Measurements from ENCODE around the gene SEC14L1.
A peak's percentile ranks its signal among the peaks of the same experiment; 100 is the strongest.

SEC14L1 gene

DNA sequence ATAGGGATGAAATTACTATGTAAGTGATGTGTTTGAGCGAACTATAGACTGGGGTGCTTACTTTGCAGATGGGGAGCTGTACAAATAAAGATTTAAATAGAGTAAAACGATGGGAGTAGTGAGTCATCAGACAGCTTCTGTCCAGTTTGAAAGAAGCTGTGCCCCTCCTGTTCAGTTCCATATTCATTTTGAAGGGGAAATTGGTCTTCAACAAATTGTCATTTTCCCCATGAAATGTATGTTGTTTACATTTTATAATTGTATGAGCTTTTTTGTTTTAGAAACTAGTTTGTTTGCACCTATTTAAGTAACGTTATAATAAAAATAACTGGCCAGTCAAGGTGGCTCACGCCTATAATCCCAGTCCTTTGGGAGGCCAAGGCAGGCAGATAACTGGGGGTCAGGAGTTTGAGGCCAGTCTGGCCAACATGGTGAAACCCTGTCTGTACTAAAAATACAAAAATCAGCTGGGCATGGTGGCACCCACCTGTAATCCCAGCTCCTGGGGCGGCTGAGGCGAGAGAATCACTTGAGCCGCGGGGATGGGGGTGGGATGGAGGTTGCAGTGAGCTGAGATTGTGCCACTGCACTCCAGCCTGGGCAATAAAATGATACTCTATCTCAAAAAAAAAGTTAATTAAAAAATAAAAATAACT lies 20.2 kb downstream of the SEC14L1 start:
- Histone ChIP-seq H3K79me2 (ENCODE audit: insufficient read depth, low read depth) (peaks cover 37% of the 10 kb centered on the region), H3K4me1 (ENCODE audit: low read depth, poor library complexity, severe bottlenecking) (peaks cover 23% of the 10 kb centered on the region), H3K4me3 (IDR thresholded peaks at IDR 0.05; ENCODE audit: insufficient read depth, low read depth, low read length) (no peak overlapping the region), H4K20me1 (ENCODE audit: insufficient read depth) (peaks cover 4% of the 10 kb centered on the region; the same call in 1 of the 2 replicates), H3K9ac (no peak overlapping the region), H3K27me3 (ENCODE audit: insufficient read depth, low read depth) (no peaks in the 10 kb centered on the region), H2AFZ (ENCODE audit: low read depth) (no peak overlapping the region), H3K36me3 (ENCODE audit: insufficient read depth) (no peaks in the 10 kb centered on the region), H3K4me2 (no peak overlapping the region), H3K27ac (no peak overlapping the region)
- TF ChIP-seq, protein P1, sequence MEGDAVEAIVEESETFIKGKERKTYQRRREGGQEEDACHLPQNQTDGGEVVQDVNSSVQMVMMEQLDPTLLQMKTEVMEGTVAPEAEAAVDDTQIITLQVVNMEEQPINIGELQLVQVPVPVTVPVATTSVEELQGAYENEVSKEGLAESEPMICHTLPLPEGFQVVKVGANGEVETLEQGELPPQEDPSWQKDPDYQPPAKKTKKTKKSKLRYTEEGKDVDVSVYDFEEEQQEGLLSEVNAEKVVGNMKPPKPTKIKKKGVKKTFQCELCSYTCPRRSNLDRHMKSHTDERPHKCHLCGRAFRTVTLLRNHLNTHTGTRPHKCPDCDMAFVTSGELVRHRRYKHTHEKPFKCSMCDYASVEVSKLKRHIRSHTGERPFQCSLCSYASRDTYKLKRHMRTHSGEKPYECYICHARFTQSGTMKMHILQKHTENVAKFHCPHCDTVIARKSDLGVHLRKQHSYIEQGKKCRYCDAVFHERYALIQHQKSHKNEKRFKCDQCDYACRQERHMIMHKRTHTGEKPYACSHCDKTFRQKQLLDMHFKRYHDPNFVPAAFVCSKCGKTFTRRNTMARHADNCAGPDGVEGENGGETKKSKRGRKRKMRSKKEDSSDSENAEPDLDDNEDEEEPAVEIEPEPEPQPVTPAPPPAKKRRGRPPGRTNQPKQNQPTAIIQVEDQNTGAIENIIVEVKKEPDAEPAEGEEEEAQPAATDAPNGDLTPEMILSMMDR (conservative IDR thresholded peaks at IDR 0.05; ENCODE audit: low read depth, low read length), result no peak

DNA sequence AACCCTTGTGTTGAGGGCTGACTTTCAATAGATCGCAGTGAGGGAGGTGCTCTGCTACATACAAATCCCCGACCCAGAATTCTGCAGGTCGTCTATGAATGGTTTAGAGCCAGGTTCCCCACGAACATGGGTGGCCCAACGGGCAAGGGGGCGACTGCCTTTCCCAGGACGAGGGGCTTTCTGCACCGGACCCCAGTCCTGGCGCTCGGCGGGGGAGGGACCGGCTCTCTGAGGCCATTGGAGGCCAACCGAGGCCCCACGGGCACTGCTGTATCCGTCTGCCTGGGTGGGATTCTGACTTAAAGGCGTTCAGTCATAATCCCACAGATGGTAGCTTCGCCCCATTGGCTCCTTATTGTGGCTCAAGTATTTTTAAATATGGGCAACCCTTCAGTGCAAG lies 21.2 kb downstream of the SEC14L1 start:
- H3K79me2 ChIP-seq (ENCODE audit: insufficient read depth, low read depth), result peaks cover 36% of the 10 kb centered on the region
- H3K4me1 ChIP-seq (ENCODE audit: low read depth, poor library complexity, severe bottlenecking), result peaks cover 23% of the 10 kb centered on the region
- no peak overlapping the region for H2AFZ ChIP-seq (ENCODE audit: low read depth)
- H3K9ac ChIP-seq, result no peak overlapping the region
- no peak overlapping the region for H3K4me2 ChIP-seq
- H3K27me3 ChIP-seq (ENCODE audit: insufficient read depth, low read depth), result no peaks in the 10 kb centered on the region
- no peak overlapping the region for H3K4me3 ChIP-seq (IDR thresholded peaks at IDR 0.05; ENCODE audit: insufficient read depth, low read depth, low read length)
- no peaks in the 10 kb centered on the region for H3K36me3 ChIP-seq (ENCODE audit: insufficient read depth)
- TF ChIP-seq, protein P1 (conservative IDR thresholded peaks at IDR 0.05; ENCODE audit: low read depth, low read length), result no peak
- H3K27ac ChIP-seq, result no peak overlapping the region
- peaks cover 4% of the 10 kb centered on the region; the same call in 1 of the 2 replicates for H4K20me1 ChIP-seq (ENCODE audit: insufficient read depth)

GRCh38 chr17:77163001-77163400 lies 22.2 kb downstream of the SEC14L1 start:
- TF ChIP-seq, protein P1 (conservative IDR thresholded peaks at IDR 0.05; ENCODE audit: low read depth, low read length), result no peak
- H3K27ac ChIP-seq, result peak overlapping the region; percentile 44; the same call in 1 of the 2 replicates
- peaks cover 36% of the 10 kb centered on the region for H3K79me2 ChIP-seq (ENCODE audit: insufficient read depth, low read depth)
- no peaks in the 10 kb centered on the region for H3K36me3 ChIP-seq (ENCODE audit: insufficient read depth)
- H3K4me3 ChIP-seq (IDR thresholded peaks at IDR 0.05; ENCODE audit: insufficient read depth, low read depth, low read length), result no peak overlapping the region
- H3K9ac ChIP-seq, result no peak overlapping the region
- H4K20me1 ChIP-seq (ENCODE audit: insufficient read depth), result peaks cover 4% of the 10 kb centered on the region; the same call in 1 of the 2 replicates
- no peaks in the 10 kb centered on the region for H3K27me3 ChIP-seq (ENCODE audit: insufficient read depth, low read depth)
- no peak overlapping the region for H2AFZ ChIP-seq (ENCODE audit: low read depth)
- H3K4me2 ChIP-seq, result no peak overlapping the region
- H3K4me1 ChIP-seq (ENCODE audit: low read depth, poor library complexity, severe bottlenecking), result peaks cover 23% of the 10 kb centered on the region

DNA sequence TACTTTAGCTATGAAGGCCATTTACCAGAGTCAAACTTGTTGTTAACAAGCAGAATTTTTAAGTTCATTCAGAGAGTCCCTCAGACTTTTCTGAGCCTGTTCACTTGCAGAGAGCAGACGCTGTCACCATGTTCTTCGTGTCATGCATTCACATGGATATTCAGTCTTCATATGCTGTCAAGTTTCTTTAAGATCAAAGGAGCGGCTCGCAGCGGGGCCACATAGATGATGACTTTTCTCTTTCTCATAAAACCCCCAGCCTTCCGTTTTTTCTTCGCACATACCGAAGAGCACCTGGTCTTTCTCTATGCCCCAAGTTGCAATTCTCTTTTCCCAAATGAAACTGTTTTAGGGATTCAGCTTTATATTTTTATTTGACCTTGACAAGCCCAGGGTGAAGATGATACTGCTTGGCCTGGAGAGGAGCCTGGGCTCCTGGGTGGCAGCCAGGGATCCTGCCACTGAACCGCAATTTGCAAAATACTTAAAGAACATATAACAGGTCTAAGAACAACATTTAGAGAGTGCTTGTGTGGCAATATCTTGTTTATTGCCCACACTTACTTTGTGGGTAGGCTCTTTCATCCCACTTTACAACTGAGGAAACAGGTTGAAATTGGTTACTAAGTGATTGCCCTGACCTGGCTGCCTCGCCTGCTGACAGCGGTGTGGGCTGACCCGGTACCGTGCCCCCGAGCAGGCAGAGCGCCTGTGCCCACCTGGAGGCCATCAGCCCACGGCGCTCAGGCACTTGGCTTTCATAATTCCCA lies 22.9 kb downstream of the SEC14L1 start:
- H4K20me1 ChIP-seq (ENCODE audit: insufficient read depth), result peaks cover 4% of the 10 kb centered on the region; the same call in 1 of the 2 replicates
- peak overlapping the region; percentile 44; the same call in 1 of the 2 replicates for H3K27ac ChIP-seq
- H3K27me3 ChIP-seq (ENCODE audit: insufficient read depth, low read depth), result no peaks in the 10 kb centered on the region
- H3K4me1 ChIP-seq (ENCODE audit: low read depth, poor library complexity, severe bottlenecking), result peaks cover 23% of the 10 kb centered on the region
- 0 out of 2 replicates have a peak overlapping the region, but pooled peaks have one; percentile 16 for H3K9ac ChIP-seq
- TF ChIP-seq, protein P1 (conservative IDR thresholded peaks at IDR 0.05; ENCODE audit: low read depth, low read length), result no peak
- peaks cover 38% of the 10 kb centered on the region for H3K79me2 ChIP-seq (ENCODE audit: insufficient read depth, low read depth)
- no peak overlapping the region for H3K4me3 ChIP-seq (IDR thresholded peaks at IDR 0.05; ENCODE audit: insufficient read depth, low read depth, low read length)
- no peak overlapping the region for H2AFZ ChIP-seq (ENCODE audit: low read depth)
- H3K4me2 ChIP-seq, result peak overlapping the region; percentile 15; the same call in 1 of the 2 replicates
- no peaks in the 10 kb centered on the region for H3K36me3 ChIP-seq (ENCODE audit: insufficient read depth)
